Measurements from ENCODE around the gene ITGB1BP1.

Gene ITGB1BP1

GRCh38 chr2:9461079-9461478, 37.8 kb upstream of the ITGB1BP1 start:
- H3K27ac ChIP-seq: no peak overlapping the region
- no peak for TF ChIP-seq Cebpa-rat (IDR thresholded peaks at IDR 0.05)

GRCh38 chr2:9460441-9461017, 37.2 kb upstream of the ITGB1BP1 start:
- no peak for TF ChIP-seq Cebpa-rat (IDR thresholded peaks at IDR 0.05)
- Histone ChIP-seq H4K20me1 (no peaks in the 10 kb centered on the region), H3K4me3 (no peak overlapping the region), H3K27ac (no peak overlapping the region), H3K9ac (no peak overlapping the region), H3K4me1 (peaks cover 25% of the 10 kb centered on the region), H3K4me2 (no peak overlapping the region), H3K36me3 (peaks cover 90% of the 10 kb centered on the region), H3K9me3 (no peaks in the 10 kb centered on the region), H3K27me3 (no peaks in the 10 kb centered on the region)

More at GRCh38 chr2:9461079-9461478, 37.8 kb upstream of the ITGB1BP1 start:
- Histone ChIP-seq H3K36me3 (peaks cover 92% of the 10 kb centered on the region), H4K20me1 (no peaks in the 10 kb centered on the region), H3K4me3 (no peak overlapping the region), H3K4me1 (peaks cover 25% of the 10 kb centered on the region), H3K9ac (no peak overlapping the region), H3K27me3 (no peaks in the 10 kb centered on the region), H3K4me2 (no peak overlapping the region), H3K9me3 (no peaks in the 10 kb centered on the region)

GRCh38 chr2:9451231-9451630, 27.9 kb upstream of the ITGB1BP1 start:
- no peak for TF ChIP-seq Cebpa-rat (IDR thresholded peaks at IDR 0.05)
- Histone ChIP-seq H3K4me3 (no peak overlapping the region), H3K36me3 (peaks cover 98% of the 10 kb centered on the region)

GRCh38 chr2:9445089-9445488, 21.8 kb upstream of the ITGB1BP1 start:
- Histone ChIP-seq H3K36me3 (peaks cover 97% of the 10 kb centered on the region), H3K4me2 (no peak overlapping the region), H3K9ac (no peak overlapping the region), H3K27me3 (no peaks in the 10 kb centered on the region), H3K9me3 (no peaks in the 10 kb centered on the region), H3K27ac (no peak overlapping the region), H3K4me3 (no peak overlapping the region), H4K20me1 (no peaks in the 10 kb centered on the region), H3K4me1 (no peaks in the 10 kb centered on the region)
- TF ChIP-seq Cebpa-rat (IDR thresholded peaks at IDR 0.05): no peak

More at GRCh38 chr2:9451231-9451630, 27.9 kb upstream of the ITGB1BP1 start:
- H3K4me2 ChIP-seq: no peak overlapping the region
- no peak overlapping the region for H3K27ac ChIP-seq
- no peaks in the 10 kb centered on the region for H3K4me1 ChIP-seq
- no peak overlapping the region for H3K9ac ChIP-seq
- no peaks in the 10 kb centered on the region for H4K20me1 ChIP-seq
- no peaks in the 10 kb centered on the region for H3K9me3 ChIP-seq
- H3K27me3 ChIP-seq: no peaks in the 10 kb centered on the region

GRCh38 chr2:9443526-9443925, 20.2 kb upstream of the ITGB1BP1 start:
- H3K4me1 ChIP-seq: no peaks in the 10 kb centered on the region
- H3K4me3 ChIP-seq: no peak overlapping the region
- TF ChIP-seq Cebpa-rat (IDR thresholded peaks at IDR 0.05): no peak
- H3K27ac ChIP-seq: no peak overlapping the region
- no peak overlapping the region for H3K4me2 ChIP-seq
- no peaks in the 10 kb centered on the region for H3K9me3 ChIP-seq
- H3K27me3 ChIP-seq: no peaks in the 10 kb centered on the region
- H4K20me1 ChIP-seq: no peaks in the 10 kb centered on the region
- peaks cover 95% of the 10 kb centered on the region for H3K36me3 ChIP-seq
- H3K9ac ChIP-seq: no peak overlapping the region

- H3K27me3 ChIP-seq: no peaks in the 10 kb centered on the region
- H3K9me3 ChIP-seq: no peaks in the 10 kb centered on the region
- peaks cover 95% of the 10 kb centered on the region for H3K36me3 ChIP-seq
- no peak overlapping the region for H3K9ac ChIP-seq
- H3K4me1 ChIP-seq: no peaks in the 10 kb centered on the region
- no peak for TF ChIP-seq Cebpa-rat (IDR thresholded peaks at IDR 0.05)
- H4K20me1 ChIP-seq: no peaks in the 10 kb centered on the region
- H3K27ac ChIP-seq: no peak overlapping the region
- no peak overlapping the region for H3K4me2 ChIP-seq
- no peak overlapping the region for H3K4me3 ChIP-seq
These were observed 18.2 kb upstream of the ITGB1BP1 start for GRCh38 chr2:9441556-9441955.

- no peak for TF ChIP-seq Cebpa-rat (IDR thresholded peaks at IDR 0.05)
- Histone ChIP-seq H3K9ac (no peak overlapping the region), H3K9me3 (no peaks in the 10 kb centered on the region), H3K4me1 (peaks cover 3% of the 10 kb centered on the region), H3K27ac (no peak overlapping the region), H4K20me1 (no peaks in the 10 kb centered on the region), H3K4me2 (no peak overlapping the region), H3K27me3 (no peaks in the 10 kb centered on the region), H3K36me3 (peaks cover 94% of the 10 kb centered on the region), H3K4me3 (no peak overlapping the region)
These were observed 16.9 kb upstream of the ITGB1BP1 start for GRCh38 chr2:9440058-9440727.

- H4K20me1 ChIP-seq: no peaks in the 10 kb centered on the region
- no peaks in the 10 kb centered on the region for H3K27me3 ChIP-seq
- no peak overlapping the region for H3K27ac ChIP-seq
- no peak overlapping the region for H3K9ac ChIP-seq
- no peak overlapping the region for H3K4me3 ChIP-seq
- H3K9me3 ChIP-seq: no peaks in the 10 kb centered on the region
- peaks cover 10% of the 10 kb centered on the region for H3K4me1 ChIP-seq
- H3K36me3 ChIP-seq: peaks cover 91% of the 10 kb centered on the region
- no peak for TF ChIP-seq Cebpa-rat (IDR thresholded peaks at IDR 0.05)
- no peak overlapping the region for H3K4me2 ChIP-seq
These were observed 16.2 kb upstream of the ITGB1BP1 start for GRCh38 chr2:9439536-9439935.

- Histone ChIP-seq H3K4me2 (peak overlapping the region; percentile 39), H3K4me3 (no peak overlapping the region), H3K36me3 (peaks cover 95% of the 10 kb centered on the region), H3K9me3 (no peaks in the 10 kb centered on the region), H4K20me1 (no peaks in the 10 kb centered on the region), H3K27me3 (no peaks in the 10 kb centered on the region), H3K4me1 (peaks cover 17% of the 10 kb centered on the region), H3K9ac (0 out of 2 replicates have a peak overlapping the region, but pooled peaks have one; percentile 3), H3K27ac (no peak overlapping the region; the same call in 1 of the 2 replicates)
- no peak for TF ChIP-seq Cebpa-rat (IDR thresholded peaks at IDR 0.05)
These were observed 11.2 kb upstream of the ITGB1BP1 start for GRCh38 chr2:9434489-9434888.

Measured in BLaER1 (cell line).